Mesodermal cell (in vitro differentiated cells): Measurements from ENCODE around the gene GASK1A.
"Not testable (repeated sequence)": the region's sequence is repeated elsewhere in the genome, so short reads cannot be mapped to it uniquely, and the experiment has no call there.

Source experiments
- H3K27ac ChIP-seq: 2 replicates; pipeline ENCODE4 v1.7.0; 2013; ENCODE audit warnings: mild to moderate bottlenecking, low read depth, low read length, moderate library complexity; ENCODE audit not compliant: severe bottlenecking
- H3K36me3 ChIP-seq: 2 replicates; pipeline ENCODE4 v1.7.1; 2013; ENCODE audit warnings: mild to moderate bottlenecking, low read length, moderate library complexity; ENCODE audit not compliant: control insufficient read depth, insufficient read depth
- H3K4me1 ChIP-seq: one replicate; pipeline ENCODE4 v1.7.1; 2013; ENCODE audit warnings: mild to moderate bottlenecking, low read length; ENCODE audit not compliant: insufficient read depth, control insufficient read depth, poor library complexity, severe bottlenecking
- H3K4me3 ChIP-seq: 2 replicates; pipeline ENCODE4 v1.7.0; 2013; ENCODE audit warnings: low read length, control low read depth, mild to moderate bottlenecking; ENCODE audit not compliant: insufficient read depth, poor library complexity, severe bottlenecking; ENCODE audit errors: extremely low read depth
- H3K9me3 ChIP-seq: 2 replicates; pipeline ENCODE4 v1.7.1; 2013; ENCODE audit warnings: mild to moderate bottlenecking, low read length, moderate library complexity; ENCODE audit not compliant: control insufficient read depth
- WGBS, 2 experiments: methylation state at CpG; one replicate each; pipeline ENCODE4 v1.1.5; 2013; ENCODE audit warnings: missing lambda C conversion rate in 2 of 2; ENCODE audit not compliant: insufficient coverage in 2 of 2; 5-methylcytosine and 5-hydroxymethylcytosine counted together

GASK1A gene

GRCh38 chr3:43041517-43041916 is 62.4 kb downstream of the GASK1A start:
- Histone ChIP-seq H3K36me3 (no peaks in the 10 kb centered on the region), H3K4me3 (no peak overlapping the region), H3K4me1 (no peaks in the 10 kb centered on the region), H3K27ac (no peak overlapping the region), H3K9me3 (peaks cover 24% of the 10 kb centered on the region)
- 67% methylated on average over 1 of the region's 2 CpGs; no CpG with 5 or more reads in 1 of the 2 experiments for WGBS, 2 experiments

DNA sequence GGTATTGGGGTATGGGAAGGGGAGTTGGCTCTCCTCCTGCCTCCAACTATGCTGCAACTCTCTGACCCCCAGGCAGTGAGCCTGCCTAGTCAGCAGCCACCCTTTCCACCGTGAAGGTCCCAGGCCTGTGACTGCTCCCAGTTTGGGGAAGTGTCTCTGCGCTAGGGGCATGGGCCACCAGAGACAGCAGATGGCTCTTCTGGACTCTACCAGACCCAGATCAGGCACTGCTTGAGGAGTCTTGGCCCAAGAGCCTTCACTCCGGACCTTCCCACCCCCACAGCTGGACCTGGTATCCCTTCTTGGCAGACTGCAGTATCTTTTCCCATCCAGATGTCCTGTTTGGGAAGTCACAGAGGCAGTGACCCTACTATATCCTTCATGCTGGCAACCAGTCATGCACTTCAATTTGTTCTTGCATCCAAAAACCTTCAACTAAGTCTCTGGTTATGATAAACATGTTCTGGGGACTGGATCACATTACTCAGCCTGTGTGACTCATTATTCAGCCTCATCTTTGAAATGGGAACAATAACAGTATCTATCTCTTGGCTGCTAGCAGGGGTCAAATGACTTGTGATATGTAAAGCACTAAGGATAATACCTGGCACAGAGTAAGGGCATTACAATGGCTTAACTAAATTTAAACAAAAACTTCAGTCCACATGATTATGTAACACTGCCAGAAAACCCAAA is 64.1 kb downstream of the GASK1A start:
- H3K4me1 ChIP-seq: no peaks in the 10 kb centered on the region
- H3K4me3 ChIP-seq: no peak overlapping the region
- H3K27ac ChIP-seq: no peak overlapping the region
- no peaks in the 10 kb centered on the region for H3K36me3 ChIP-seq
- WGBS, 2 experiments: 81 to 90% methylated on average over 2 to 3 of the region's 3 CpGs
- H3K9me3 ChIP-seq: peaks cover 28% of the 10 kb centered on the region

GRCh38 chr3:43043793-43044192 is 64.7 kb downstream of the GASK1A start:
- Histone ChIP-seq H3K27ac (no peak overlapping the region), H3K4me3 (no peak overlapping the region), H3K9me3 (peaks cover 28% of the 10 kb centered on the region), H3K4me1 (no peaks in the 10 kb centered on the region), H3K36me3 (no peaks in the 10 kb centered on the region)
- 83 to 92% methylated on average over 1 to 2 of the region's 2 CpGs for WGBS, 2 experiments

DNA sequence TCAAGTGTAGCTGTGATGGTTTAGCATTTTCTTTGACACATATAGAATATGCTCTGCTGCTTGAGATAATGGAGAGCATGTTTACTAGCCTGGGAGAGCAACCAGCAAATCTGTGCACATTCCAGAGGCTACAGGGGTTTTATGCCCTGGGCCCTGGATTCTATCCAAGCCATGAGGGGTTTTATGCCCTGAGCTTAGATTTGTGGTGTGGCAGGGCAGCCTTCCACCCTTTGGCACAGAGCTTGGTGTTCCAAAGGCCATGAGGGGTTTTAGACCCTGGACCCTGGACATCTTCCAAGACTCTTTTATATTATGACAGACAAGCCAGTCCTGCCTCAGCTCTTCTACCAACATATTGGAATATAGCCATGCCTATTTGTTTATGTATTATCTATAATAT is 66.0 kb downstream of the GASK1A start:
- H3K36me3 ChIP-seq, H3K4me1 ChIP-seq, H3K27ac ChIP-seq, H3K4me3 ChIP-seq: not testable (repeated sequence)
- peaks cover 28% of the 10 kb centered on the region for H3K9me3 ChIP-seq

DNA sequence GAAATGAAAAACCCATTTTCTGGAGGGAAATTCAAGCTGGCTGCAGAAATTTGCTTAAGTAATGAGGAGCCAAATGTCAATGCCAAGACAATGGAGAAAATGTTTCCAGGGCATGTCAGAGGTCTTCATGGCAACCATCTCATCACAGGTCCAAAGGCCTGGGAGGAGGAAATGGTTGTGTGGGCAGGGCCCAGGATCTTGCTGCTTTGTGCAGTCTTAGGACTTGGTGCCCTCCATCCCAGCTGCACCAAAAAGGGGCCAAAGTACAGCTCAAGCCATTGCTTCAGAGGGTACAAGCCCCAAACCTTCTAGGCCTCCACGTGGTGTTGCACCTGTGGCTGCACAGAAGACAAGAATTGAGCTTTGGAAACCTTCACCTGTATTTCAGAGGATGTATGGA is 67.5 kb downstream of the GASK1A start:
- Histone ChIP-seq H3K4me3 (no peak overlapping the region), H3K4me1 (no peaks in the 10 kb centered on the region), H3K9me3 (peaks cover 39% of the 10 kb centered on the region), H3K27ac (no peak overlapping the region), H3K36me3 (no peaks in the 10 kb centered on the region)
- WGBS, 2 experiments: 17 to 71% methylated on average over 1 of the region's 1 CpG

- H3K4me1 ChIP-seq: no peaks in the 10 kb centered on the region
- H3K4me3 ChIP-seq: no peak overlapping the region
- H3K36me3 ChIP-seq: no peaks in the 10 kb centered on the region
- peaks cover 39% of the 10 kb centered on the region for H3K9me3 ChIP-seq
- H3K27ac ChIP-seq: no peak overlapping the region
Observed at GRCh38 chr3:43048470-43048869, 69.4 kb downstream of the GASK1A start.

DNA sequence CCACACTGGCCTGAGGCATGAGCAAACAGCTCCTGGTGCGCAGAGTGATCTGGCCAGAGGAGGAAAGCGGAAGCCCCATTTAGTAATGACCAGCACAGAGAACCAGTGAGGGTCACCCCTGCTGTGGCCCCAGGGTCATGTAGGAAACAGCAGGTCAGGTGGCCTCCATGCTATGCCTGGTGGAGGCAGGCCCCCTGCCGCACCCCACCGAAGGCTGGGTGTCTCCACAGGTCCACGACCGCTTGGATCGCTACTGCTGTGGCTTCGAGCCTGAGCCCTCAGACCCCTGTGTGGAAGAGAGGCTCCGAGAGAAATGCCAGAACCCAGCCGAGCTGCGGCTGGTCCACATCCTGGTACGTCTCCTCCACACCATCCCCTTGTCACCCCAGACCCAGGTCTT is 74.2 kb downstream of the GASK1A start:
- Histone ChIP-seq H3K4me3 (no peak overlapping the region), H3K9me3 (peaks cover 10% of the 10 kb centered on the region), H3K4me1 (no peaks in the 10 kb centered on the region), H3K27ac (no peak overlapping the region), H3K36me3 (no peaks in the 10 kb centered on the region)
- 94 to 95% methylated on average over 11 of the region's 12 CpGs for WGBS, 2 experiments

DNA sequence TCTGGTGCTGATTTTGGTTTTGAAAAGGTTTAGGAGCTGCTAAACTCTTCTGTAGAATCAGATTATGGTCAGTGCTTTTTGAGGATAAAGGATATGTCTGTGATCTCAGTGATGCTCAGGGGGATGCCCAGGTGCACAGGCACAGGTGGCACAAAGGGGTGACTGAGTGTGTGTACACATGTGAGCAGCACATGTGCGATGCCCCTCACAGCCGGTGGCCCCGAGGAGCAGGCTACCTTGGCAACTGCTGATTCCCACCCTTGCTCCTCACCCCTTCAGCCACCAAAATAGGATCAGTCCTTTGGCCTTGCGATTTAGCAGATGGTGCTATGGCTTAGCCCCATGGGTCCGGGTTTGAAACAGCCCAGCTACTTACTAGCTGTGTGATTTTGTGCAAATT is 75.6 kb downstream of the GASK1A start:
- Histone ChIP-seq H3K36me3 (no peaks in the 10 kb centered on the region), H3K9me3 (peaks cover 10% of the 10 kb centered on the region), H3K4me1 (no peaks in the 10 kb centered on the region), H3K4me3 (no peak overlapping the region), H3K27ac (no peak overlapping the region)
- 88 to 97% methylated on average over 5 of the region's 5 CpGs for WGBS, 2 experiments

- Histone ChIP-seq H3K36me3 (no peaks in the 10 kb centered on the region), H3K4me3 (no peak overlapping the region), H3K27ac (no peak overlapping the region), H3K9me3 (peaks cover 9% of the 10 kb centered on the region), H3K4me1 (no peaks in the 10 kb centered on the region)
- WGBS, 2 experiments: 90 to 97% methylated on average over 5 of the region's 7 CpGs
Observed at GRCh38 chr3:43055393-43055792, 76.3 kb downstream of the GASK1A start.

GRCh38 chr3:43055806-43056770 is 77.0 kb downstream of the GASK1A start:
- H3K4me1 ChIP-seq: no peaks in the 10 kb centered on the region
- WGBS, 2 experiments: 89 to 92% methylated on average over 8 to 11 of the region's 15 CpGs
- peaks cover 4% of the 10 kb centered on the region for H3K9me3 ChIP-seq
- H3K36me3 ChIP-seq: no peaks in the 10 kb centered on the region
- H3K4me3 ChIP-seq: no peak overlapping the region
- no peak overlapping the region for H3K27ac ChIP-seq

- 100% methylated on average over 1 of the region's 1 CpG for WGBS, 2 experiments
- Histone ChIP-seq H3K36me3 (no peaks in the 10 kb centered on the region), H3K27ac (no peak overlapping the region), H3K4me3 (no peak overlapping the region), H3K9me3 (no peaks in the 10 kb centered on the region), H3K4me1 (no peaks in the 10 kb centered on the region)
Observed at GRCh38 chr3:43059456-43059855, 80.3 kb downstream of the GASK1A start.
